ENCODE measurements around the gene SH3RF2.

The SH3RF2 gene

DNA sequence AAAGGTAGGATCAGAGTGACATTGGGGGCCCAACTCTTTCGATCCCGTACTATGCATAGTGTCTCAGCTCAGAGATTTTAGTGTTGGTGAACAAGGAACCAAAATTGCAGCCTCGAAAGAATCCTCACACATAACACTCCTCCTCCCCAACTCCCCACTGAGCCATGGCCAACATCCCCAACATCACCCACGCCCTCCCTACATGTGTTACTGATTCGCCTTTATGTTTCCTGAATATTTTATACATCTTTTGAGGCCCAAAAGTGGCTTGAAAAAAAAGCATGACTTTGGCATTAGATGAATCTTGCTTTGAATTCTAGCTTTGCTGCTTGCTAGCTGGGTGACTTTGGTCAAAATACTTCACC is 123.8 kb downstream of the SH3RF2 start:
- Histone ChIP-seq H4K20me1 (ENCODE audit: insufficient read depth, low read length) (no peaks in the 10 kb centered on the region), H3K79me2 (ENCODE audit: insufficient read depth, low read length) (no peaks in the 10 kb centered on the region)

DNA sequence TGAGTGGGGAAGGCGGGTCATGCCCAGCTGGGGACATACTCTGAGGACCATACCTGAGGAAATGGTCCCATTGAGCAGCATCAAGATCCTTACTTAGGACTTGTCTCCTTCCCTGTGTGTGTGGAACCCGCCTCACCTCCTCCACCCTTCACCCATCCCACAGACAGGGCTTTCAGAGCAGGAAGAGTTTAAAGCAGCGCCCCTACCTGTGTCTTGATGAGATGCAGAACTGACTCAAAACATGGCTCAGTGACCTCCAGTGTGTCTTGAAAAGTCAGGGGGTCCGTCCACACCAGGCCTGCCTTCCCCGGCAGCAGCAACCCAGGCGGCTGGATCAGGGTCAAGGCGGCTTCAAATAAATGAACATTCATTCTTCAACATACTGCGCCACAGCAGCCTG is 130.6 kb downstream of the SH3RF2 start:
- Histone ChIP-seq H4K20me1 (ENCODE audit: insufficient read depth, low read length) (no peaks in the 10 kb centered on the region), H3K4me2 (ENCODE audit: low read length) (no peak overlapping the region), H3K9me2 (ENCODE audit: low read depth, low read length) (no peaks in the 10 kb centered on the region), H3K36me3 (ENCODE audit: insufficient read depth, low read length) (no peaks in the 10 kb centered on the region), H3K9me3 (ENCODE audit: low read length) (no peaks in the 10 kb centered on the region), H2AFZ (ENCODE audit: low read length) (no peak overlapping the region), H3F3A (ENCODE audit: insufficient read depth, low read length) (no peaks in the 10 kb centered on the region), H3K4me1 (ENCODE audit: insufficient read depth, low read length, severe bottlenecking) (no peaks in the 10 kb centered on the region), H3K79me2 (ENCODE audit: insufficient read depth, low read length) (no peaks in the 10 kb centered on the region), H3K27ac (ENCODE audit: low read depth, low read length, poor library complexity, severe bottlenecking) (no peak overlapping the region), H3K4me3 (ENCODE audit: low read depth, low read length, poor library complexity, severe bottlenecking) (no peak overlapping the region), H3K27me3 (ENCODE audit: insufficient read depth, low read length) (no peaks in the 10 kb centered on the region), H3K9ac (ENCODE audit: low read length) (no peak overlapping the region)
- TF ChIP-seq, protein P1, sequence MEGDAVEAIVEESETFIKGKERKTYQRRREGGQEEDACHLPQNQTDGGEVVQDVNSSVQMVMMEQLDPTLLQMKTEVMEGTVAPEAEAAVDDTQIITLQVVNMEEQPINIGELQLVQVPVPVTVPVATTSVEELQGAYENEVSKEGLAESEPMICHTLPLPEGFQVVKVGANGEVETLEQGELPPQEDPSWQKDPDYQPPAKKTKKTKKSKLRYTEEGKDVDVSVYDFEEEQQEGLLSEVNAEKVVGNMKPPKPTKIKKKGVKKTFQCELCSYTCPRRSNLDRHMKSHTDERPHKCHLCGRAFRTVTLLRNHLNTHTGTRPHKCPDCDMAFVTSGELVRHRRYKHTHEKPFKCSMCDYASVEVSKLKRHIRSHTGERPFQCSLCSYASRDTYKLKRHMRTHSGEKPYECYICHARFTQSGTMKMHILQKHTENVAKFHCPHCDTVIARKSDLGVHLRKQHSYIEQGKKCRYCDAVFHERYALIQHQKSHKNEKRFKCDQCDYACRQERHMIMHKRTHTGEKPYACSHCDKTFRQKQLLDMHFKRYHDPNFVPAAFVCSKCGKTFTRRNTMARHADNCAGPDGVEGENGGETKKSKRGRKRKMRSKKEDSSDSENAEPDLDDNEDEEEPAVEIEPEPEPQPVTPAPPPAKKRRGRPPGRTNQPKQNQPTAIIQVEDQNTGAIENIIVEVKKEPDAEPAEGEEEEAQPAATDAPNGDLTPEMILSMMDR (IDR thresholded peaks at IDR 0.05; ENCODE audit: low read length), result no peak
- TF ChIP-seq EZH2 (IDR thresholded peaks at IDR 0.05; ENCODE audit: borderline replicate concordance, low read length), result no peak

More for the DNA sequence above, 123.8 kb downstream of the SH3RF2 start:
- no peaks in the 10 kb centered on the region for H3F3A ChIP-seq (ENCODE audit: insufficient read depth, low read length)
- H2AFZ ChIP-seq (ENCODE audit: low read length), result no peak overlapping the region
- TF ChIP-seq EZH2 (IDR thresholded peaks at IDR 0.05; ENCODE audit: borderline replicate concordance, low read length), result no peak
- TF ChIP-seq, protein P1 (IDR thresholded peaks at IDR 0.05; ENCODE audit: low read length), result no peak
- H3K9me2 ChIP-seq (ENCODE audit: low read depth, low read length), result no peaks in the 10 kb centered on the region
- no peaks in the 10 kb centered on the region for H3K4me1 ChIP-seq (ENCODE audit: insufficient read depth, low read length, severe bottlenecking)
- no peak overlapping the region for H3K4me3 ChIP-seq (ENCODE audit: low read depth, low read length, poor library complexity, severe bottlenecking)
- H3K27ac ChIP-seq (ENCODE audit: low read depth, low read length, poor library complexity, severe bottlenecking), result no peak overlapping the region
- no peaks in the 10 kb centered on the region for H3K36me3 ChIP-seq (ENCODE audit: insufficient read depth, low read length)
- no peaks in the 10 kb centered on the region for H3K9me3 ChIP-seq (ENCODE audit: low read length)
- no peak overlapping the region for H3K9ac ChIP-seq (ENCODE audit: low read length)
- no peaks in the 10 kb centered on the region for H3K27me3 ChIP-seq (ENCODE audit: insufficient read depth, low read length)
- no peak overlapping the region for H3K4me2 ChIP-seq (ENCODE audit: low read length)

DNA sequence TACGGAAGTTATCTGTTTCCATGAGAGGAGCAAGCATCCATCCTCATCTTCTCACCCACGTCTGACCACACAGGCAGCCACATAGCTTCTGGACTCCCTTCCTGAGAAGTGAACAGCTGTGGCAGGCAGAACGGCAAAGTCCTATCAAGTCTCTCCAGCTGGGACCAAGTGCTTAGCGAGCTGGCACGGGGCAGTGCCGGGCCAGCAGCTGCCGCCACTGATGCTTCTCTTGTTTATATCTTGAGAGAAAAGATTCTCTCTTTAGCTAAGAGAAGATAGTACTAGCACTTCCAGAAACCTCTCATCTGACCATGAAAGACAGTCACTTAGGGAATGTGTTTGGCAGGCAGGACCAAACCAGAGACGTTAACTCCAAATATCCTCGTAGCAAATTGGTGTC is 131.8 kb downstream of the SH3RF2 start:
- H3K4me1 ChIP-seq (ENCODE audit: insufficient read depth, low read length, severe bottlenecking), result no peaks in the 10 kb centered on the region
- H3F3A ChIP-seq (ENCODE audit: insufficient read depth, low read length), result no peaks in the 10 kb centered on the region
- no peaks in the 10 kb centered on the region for H3K9me3 ChIP-seq (ENCODE audit: low read length)
- H3K4me2 ChIP-seq (ENCODE audit: low read length), result no peak overlapping the region
- H3K9ac ChIP-seq (ENCODE audit: low read length), result no peak overlapping the region
- no peak overlapping the region for H3K27ac ChIP-seq (ENCODE audit: low read depth, low read length, poor library complexity, severe bottlenecking)
- no peaks in the 10 kb centered on the region for H4K20me1 ChIP-seq (ENCODE audit: insufficient read depth, low read length)
- H3K79me2 ChIP-seq (ENCODE audit: insufficient read depth, low read length), result no peaks in the 10 kb centered on the region
- H3K9me2 ChIP-seq (ENCODE audit: low read depth, low read length), result no peaks in the 10 kb centered on the region
- no peak overlapping the region for H2AFZ ChIP-seq (ENCODE audit: low read length)
- H3K4me3 ChIP-seq (ENCODE audit: low read depth, low read length, poor library complexity, severe bottlenecking), result no peak overlapping the region
- TF ChIP-seq, protein P1 (IDR thresholded peaks at IDR 0.05; ENCODE audit: low read length), result no peak
- no peak for TF ChIP-seq EZH2 (IDR thresholded peaks at IDR 0.05; ENCODE audit: borderline replicate concordance, low read length)
- H3K27me3 ChIP-seq (ENCODE audit: insufficient read depth, low read length), result no peaks in the 10 kb centered on the region
- H3K36me3 ChIP-seq (ENCODE audit: insufficient read depth, low read length), result no peaks in the 10 kb centered on the region

All from OCI-LY1 (cell line).